Common myeloid progenitor, CD34-positive (primary cell): ENCODE results near the gene CD1D.
"Not testable (repeated sequence)": the region's sequence is repeated elsewhere in the genome, so short reads cannot be mapped to it uniquely, and the experiment has no call there.

Source experiments
- CTCF ChIA-PET: fragments of 350-600 bp; sonication (Branson Sonifier 250); formaldehyde crosslinking; loops from one replicate; lab custom pipeline; 2021; ENCODE audit warnings: antibody characterized with exemption; lab: Charles Lee
- POLR2A ChIA-PET: fragments of 350-600 bp; sonication (Branson Sonifier 250); formaldehyde crosslinking; loops from one replicate; lab custom pipeline; 2021; ENCODE audit warnings: antibody characterized with exemption; lab: Charles Lee
- DNase-seq, 3 donors: peaks; one replicate each; pipeline versions ENCODE4 v3.0.0 to v3.0.0-alpha.2; 2013
- H3K27ac ChIP-seq, 2 experiments: 1 replicate in 1 of 2; 2 replicates in 1 of 2; pipeline ENCODE4 v1.7.0; 2013; ENCODE audit warnings: inconsistent platforms in 2 of 2, low read length in 2 of 2, mild to moderate bottlenecking in 2 of 2, low read depth in 1 of 2, moderate library complexity in 1 of 2; ENCODE audit not compliant: severe bottlenecking in 2 of 2, insufficient read depth in 1 of 2, poor library complexity in 1 of 2
- H3K27me3 ChIP-seq, 5 experiments: replicated peaks in 2 of 5; 1 replicate in 3 of 5; 2 replicates in 2 of 5; pipeline versions ENCODE4 v1.6.1 to v1.7.0; 2013; ENCODE audit warnings: low read length in 4 of 5, mild to moderate bottlenecking in 2 of 5, moderate library complexity in 2 of 5, inconsistent platforms in 1 of 5; ENCODE audit not compliant: insufficient read depth in 5 of 5, control insufficient read depth in 4 of 5
- H3K36me3 ChIP-seq, 4 experiments: 1 replicate in 2 of 4; 2 replicates in 2 of 4; pipeline versions ENCODE4 v1.6.1 to v1.7.0; 2013; ENCODE audit warnings: low read length in 3 of 4, control low read depth in 1 of 4, mild to moderate bottlenecking in 1 of 4; ENCODE audit not compliant: control insufficient read depth in 4 of 4, insufficient read depth in 4 of 4
- H3K4me1 ChIP-seq, 4 experiments: 1 replicate in 3 of 4; 2 replicates in 1 of 4; pipeline versions ENCODE4 v1.6.1 to v1.7.1; 2013; ENCODE audit warnings: low read length in 3 of 4, mild to moderate bottlenecking in 3 of 4, control low read depth in 1 of 4, inconsistent platforms in 1 of 4, moderate library complexity in 1 of 4; ENCODE audit not compliant: control insufficient read depth in 4 of 4, insufficient read depth in 4 of 4; ENCODE audit errors: control extremely low read depth in 1 of 4
- H3K4me3 ChIP-seq, 7 experiments: 1 replicate in 4 of 7; 2 replicates in 3 of 7; pipeline versions ENCODE4 v1.5.1 to v1.7.0; 2013; ENCODE audit warnings: mild to moderate bottlenecking in 7 of 7, low read length in 6 of 7, moderate library complexity in 6 of 7, inconsistent platforms in 2 of 7, low read depth in 2 of 7, control low read depth in 1 of 7; ENCODE audit not compliant: insufficient read depth in 4 of 7, control insufficient read depth in 1 of 7; ENCODE audit errors: extremely low read depth in 1 of 7
- H3K9me3 ChIP-seq, 5 experiments: 1 replicate in 4 of 5; 2 replicates in 1 of 5; pipeline versions ENCODE4 v1.6.1 to v1.7.1; 2013; ENCODE audit warnings: low read length in 4 of 5, mild to moderate bottlenecking in 2 of 5, inconsistent platforms in 1 of 5, low read depth in 1 of 5, moderate library complexity in 1 of 5; ENCODE audit not compliant: control insufficient read depth in 4 of 5, insufficient read depth in 2 of 5; ENCODE audit errors: control extremely low read depth in 1 of 5
- WGBS: methylation state at CpG from one replicate; pipeline ENCODE4 v1.1.5; 2013; ENCODE audit not compliant: insufficient coverage; 5-methylcytosine and 5-hydroxymethylcytosine counted together

Gene CD1D

DNA sequence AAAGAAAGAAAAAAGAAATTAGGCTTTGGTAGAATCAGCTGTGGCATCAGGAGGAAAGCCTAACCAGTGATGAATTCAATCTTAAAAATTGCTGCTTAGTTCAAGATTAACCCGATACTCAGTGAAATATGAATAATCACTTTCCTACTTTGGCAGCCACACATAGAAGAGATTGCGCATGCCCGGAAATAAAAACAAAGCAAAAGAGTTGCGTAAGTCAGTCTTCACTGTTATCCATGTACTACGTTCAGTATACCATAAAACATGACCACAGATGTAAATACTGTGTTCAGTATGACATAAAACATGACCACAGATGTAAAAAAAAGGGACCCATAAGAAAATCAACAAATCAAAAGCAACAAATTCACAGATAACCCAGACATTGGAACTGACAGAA, 19.2 kb downstream of the CD1D start:
- no peaks in the 10 kb centered on the region for H3K36me3 ChIP-seq
- peaks cover 0 to 12% (median 4%) of the 10 kb centered on the region in 5 experiments for H3K27me3 ChIP-seq
- POLR2A ChIA-PET = no interaction called here
- no peak overlapping the region for H3K27ac ChIP-seq
- H3K4me1 ChIP-seq = peaks cover 0 to 7% (median under 1%) of the 10 kb centered on the region in 4 experiments
- no peak overlapping the region for H3K4me3 ChIP-seq
- 60% methylated on average over 3 of the region's 5 CpGs for WGBS
- no peak for DNase-seq
- CTCF ChIA-PET = no interaction called here
- H3K9me3 ChIP-seq = no peaks in the 10 kb centered on the region

DNA sequence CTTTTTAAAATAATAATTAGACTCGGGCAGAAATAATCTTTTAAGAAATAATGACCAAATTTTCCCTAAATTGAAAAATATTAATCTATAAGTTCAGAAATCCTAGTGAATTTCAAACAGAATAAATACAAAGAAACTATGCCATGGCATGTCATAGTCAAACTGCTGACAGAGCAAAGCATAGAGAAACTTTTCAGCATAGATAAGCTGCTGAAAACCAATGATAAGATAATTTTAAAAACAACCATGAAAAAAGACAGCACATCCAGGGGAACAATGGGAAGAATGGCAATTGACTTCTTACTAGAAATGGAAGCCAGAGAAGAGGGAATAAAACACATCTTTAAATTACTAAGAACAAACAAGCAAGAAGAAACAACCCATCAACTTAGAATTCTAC, 19.8 kb downstream of the CD1D start:
- CTCF ChIA-PET = no interaction called here

DNA sequence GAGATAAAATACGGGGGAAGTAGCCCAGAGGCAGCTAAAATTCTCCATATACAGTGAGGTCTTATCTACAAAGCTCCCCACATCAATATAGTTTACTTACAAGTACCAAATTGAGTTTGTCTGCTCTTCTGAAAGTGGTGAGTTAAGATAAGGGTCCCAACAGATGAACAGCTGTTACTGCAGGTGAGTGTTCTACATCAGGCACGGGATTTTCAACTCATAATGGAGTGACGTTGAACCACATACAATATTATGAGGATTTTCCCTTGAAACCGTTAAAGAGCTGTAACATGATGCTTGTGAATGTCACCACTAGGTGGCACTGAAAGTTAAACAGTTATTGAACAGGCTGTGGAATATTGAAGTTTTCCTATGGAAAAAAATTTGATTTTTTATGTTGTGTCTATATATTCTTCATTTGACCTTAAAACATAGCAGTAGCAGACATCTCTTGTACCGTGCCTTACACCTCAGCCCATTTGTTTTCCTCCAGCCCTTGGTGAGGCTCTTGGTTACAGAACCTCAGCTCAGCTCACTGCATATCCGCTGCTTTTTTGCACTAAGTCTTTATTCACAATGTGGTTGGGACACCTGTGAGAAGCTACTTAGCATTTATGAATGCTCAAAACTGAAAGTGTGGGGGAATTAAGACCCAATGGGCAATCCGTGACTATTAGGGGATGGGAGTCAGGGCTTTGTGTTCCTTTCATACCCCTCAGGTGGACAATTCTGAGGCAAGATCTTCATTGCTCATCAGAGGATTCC, 23.2 kb downstream of the CD1D start:
- ChIA-PET POLR2A (no interaction called here), CTCF (interaction anchor here (0.7 to 6.0 kb wide), 26 partner anchors 10 to 868 kb away, joined by 3 to 61 read pairs (median 4); partner anchors contain the start of genes CD1B and IFI16)
- 22% methylated on average over 4 of the region's 7 CpGs for WGBS
- peak; percentile 60 to 65 (median 61) for DNase-seq
- Histone ChIP-seq H3K27me3 (peaks cover 0 to 18% (median 4%) of the 10 kb centered on the region in 5 experiments), H3K9me3 (no peaks in the 10 kb centered on the region), H3K36me3 (no peaks in the 10 kb centered on the region), H3K4me1 (peaks cover 0 to 7% (median under 1%) of the 10 kb centered on the region in 4 experiments), H3K27ac (no peak overlapping the region), H3K4me3 (no peak overlapping the region)

More for the DNA sequence above, 19.8 kb downstream of the CD1D start:
- H3K36me3 ChIP-seq = no peaks in the 10 kb centered on the region
- no peak for DNase-seq
- POLR2A ChIA-PET = no interaction called here
- H3K27ac ChIP-seq = no peak overlapping the region
- peaks cover 0 to 18% (median 4%) of the 10 kb centered on the region in 5 experiments for H3K27me3 ChIP-seq
- H3K9me3 ChIP-seq = no peaks in the 10 kb centered on the region
- no peak overlapping the region for H3K4me3 ChIP-seq
- peaks cover 0 to 7% (median under 1%) of the 10 kb centered on the region in 4 experiments for H3K4me1 ChIP-seq
- no CpG with 5 or more reads among the region's 1 CpG for WGBS

DNA sequence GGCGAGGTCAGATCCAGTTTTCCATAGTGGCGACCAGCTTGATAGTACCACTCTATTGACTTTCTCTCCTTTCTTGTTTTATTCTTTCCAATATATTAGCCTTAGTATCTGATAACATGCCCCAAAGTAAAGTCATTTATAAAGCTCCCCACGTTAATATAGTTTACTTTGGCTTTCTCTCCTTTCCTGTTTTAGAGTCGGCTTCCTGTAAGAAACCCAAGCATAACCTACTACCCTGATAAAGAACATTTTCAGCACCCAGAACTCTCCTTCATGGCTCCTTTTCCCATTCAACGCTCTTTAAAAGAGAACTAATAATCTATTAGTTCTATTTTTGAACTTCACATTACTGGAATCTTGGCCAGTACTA, 23.7 kb downstream of the CD1D start:
- Histone ChIP-seq H3K36me3 (no peaks in the 10 kb centered on the region), H3K4me3 (no peak overlapping the region), H3K4me1 (peaks cover 0 to 7% (median under 1%) of the 10 kb centered on the region in 4 experiments), H3K27ac (no peak overlapping the region), H3K9me3 (peaks cover 0 to 2% (median 0%) of the 10 kb centered on the region in 5 experiments), H3K27me3 (peaks cover 0 to 18% (median 4%) of the 10 kb centered on the region in 5 experiments)
- WGBS = 60% methylated on average over 5 of the region's 5 CpGs
- ChIA-PET POLR2A (no interaction called here), CTCF (interaction anchor here (0.6 to 6.0 kb wide), 25 partner anchors 9 to 867 kb away, joined by 3 to 61 read pairs (median 4); partner anchors contain the start of genes CD1B and IFI16)
- no peak for DNase-seq

DNA sequence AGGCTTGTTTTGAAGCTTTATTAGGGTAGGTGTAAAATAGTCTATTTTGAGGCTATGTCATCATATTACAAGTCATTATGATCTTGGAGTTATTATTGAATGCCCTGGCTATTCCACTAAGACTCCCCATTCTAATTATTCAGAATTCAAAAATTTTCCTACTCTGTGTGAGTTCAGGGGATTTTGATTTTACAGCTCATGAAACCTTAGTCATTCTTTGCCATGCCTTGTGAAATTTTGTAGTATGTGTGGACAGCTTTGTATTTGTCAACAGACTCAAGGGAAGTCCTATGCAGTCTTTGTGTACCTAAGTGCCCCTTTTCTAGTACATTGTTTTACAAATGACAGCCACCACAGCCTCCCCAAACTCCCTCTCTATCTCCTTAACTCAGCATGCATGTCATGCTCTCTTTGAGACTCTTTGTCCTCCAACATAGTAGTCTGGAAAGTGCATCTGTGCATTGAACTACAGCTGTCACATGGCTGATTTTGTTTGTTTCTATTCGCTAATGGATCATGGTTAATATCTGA, 28.0 kb downstream of the CD1D start:
- Histone ChIP-seq H3K36me3 (no peaks in the 10 kb centered on the region), H3K27ac (no peak overlapping the region), H3K9me3 (peaks cover 0 to 2% (median 0%) of the 10 kb centered on the region in 5 experiments), H3K4me1 (peaks cover 0 to 6% (median under 1%) of the 10 kb centered on the region in 4 experiments), H3K4me3 (no peak overlapping the region), H3K27me3 (peaks cover 0 to 18% (median 1%) of the 10 kb centered on the region in 5 experiments)
- ChIA-PET CTCF (interaction anchor here (0.6 kb wide), 1 partner anchor 121 kb away, joined by 3 read pairs; no protein-coding TSS in a partner anchor), POLR2A (no interaction called here)
- WGBS = 100% methylated on average over 1 of the region's 1 CpG
- DNase-seq = no peak

DNA sequence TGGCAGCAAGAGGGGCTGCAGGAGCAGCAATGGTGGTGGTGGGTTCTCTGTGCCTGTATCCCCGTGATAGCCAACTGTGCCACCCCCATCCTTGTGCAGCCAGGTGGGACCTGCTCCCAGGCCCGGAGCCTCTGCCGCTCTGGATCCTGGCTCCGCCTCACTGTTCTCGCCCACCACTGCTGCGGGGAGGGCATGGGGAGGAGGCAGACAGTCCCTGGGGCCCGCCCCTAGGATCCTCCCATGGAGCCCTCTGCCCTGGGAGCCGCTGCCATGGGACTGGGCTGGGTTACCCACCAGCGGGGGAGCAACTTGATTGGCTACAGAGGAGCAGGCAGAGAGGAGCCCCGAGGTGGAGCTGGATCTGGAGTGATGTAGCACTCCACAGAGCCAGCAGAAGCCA, 31.6 kb downstream of the CD1D start:
- 84% methylated on average over 9 of the region's 10 CpGs for WGBS
- H3K4me1 ChIP-seq = no peaks in the 10 kb centered on the region
- H3K4me3 ChIP-seq = no peak overlapping the region
- H3K27me3 ChIP-seq = peaks cover 0 to 8% (median 0%) of the 10 kb centered on the region in 5 experiments
- H3K9me3 ChIP-seq = peaks cover 0 to 3% (median 2%) of the 10 kb centered on the region in 5 experiments
- no peak overlapping the region for H3K27ac ChIP-seq
- ChIA-PET CTCF (interaction anchor here (1.3 kb wide), 1 partner anchor 33 kb away, joined by 3 read pairs; no protein-coding TSS in a partner anchor), POLR2A (no interaction called here)
- DNase-seq = no peak
- H3K36me3 ChIP-seq = no peaks in the 10 kb centered on the region

DNA sequence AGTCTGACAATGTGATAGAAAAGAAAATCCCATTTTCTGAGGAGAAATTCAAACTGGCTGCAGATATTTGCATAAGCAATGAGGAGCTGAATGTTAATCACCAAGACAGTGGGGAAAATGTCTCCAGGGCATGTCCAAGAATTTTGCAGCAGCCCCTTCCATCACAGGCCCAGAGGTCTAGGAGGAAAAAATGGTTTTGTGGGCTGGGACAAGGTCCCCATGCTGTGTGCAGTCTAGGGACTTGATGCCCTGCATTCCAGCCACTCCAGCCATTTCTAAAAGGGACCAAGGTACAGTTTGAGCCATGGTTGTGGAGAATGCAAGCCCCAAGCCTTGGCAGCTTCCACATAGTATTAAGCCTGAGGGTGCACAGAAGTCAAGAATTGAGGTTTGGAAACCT, 42.8 kb downstream of the CD1D start:
- H3K4me3 ChIP-seq, POLR2A ChIA-PET, H3K4me1 ChIP-seq, H3K27ac ChIP-seq, DNase-seq, H3K36me3 ChIP-seq, CTCF ChIA-PET: not testable (repeated sequence)
- Histone ChIP-seq H3K9me3 (peaks cover 0 to 16% (median 12%) of the 10 kb centered on the region in 5 experiments), H3K27me3 (peaks cover 0 to 14% (median 0%) of the 10 kb centered on the region in 5 experiments)
